Astrocyte of the hippocampus (primary cell): Measurements from ENCODE around the gene HS6ST2.

ENCODE experiments used
- DNase-seq: peaks from one replicate; pipeline ENCODE4 v3.0.0; 2011; ENCODE audit warnings: low read depth, low spot score

Gene HS6ST2

DNA sequence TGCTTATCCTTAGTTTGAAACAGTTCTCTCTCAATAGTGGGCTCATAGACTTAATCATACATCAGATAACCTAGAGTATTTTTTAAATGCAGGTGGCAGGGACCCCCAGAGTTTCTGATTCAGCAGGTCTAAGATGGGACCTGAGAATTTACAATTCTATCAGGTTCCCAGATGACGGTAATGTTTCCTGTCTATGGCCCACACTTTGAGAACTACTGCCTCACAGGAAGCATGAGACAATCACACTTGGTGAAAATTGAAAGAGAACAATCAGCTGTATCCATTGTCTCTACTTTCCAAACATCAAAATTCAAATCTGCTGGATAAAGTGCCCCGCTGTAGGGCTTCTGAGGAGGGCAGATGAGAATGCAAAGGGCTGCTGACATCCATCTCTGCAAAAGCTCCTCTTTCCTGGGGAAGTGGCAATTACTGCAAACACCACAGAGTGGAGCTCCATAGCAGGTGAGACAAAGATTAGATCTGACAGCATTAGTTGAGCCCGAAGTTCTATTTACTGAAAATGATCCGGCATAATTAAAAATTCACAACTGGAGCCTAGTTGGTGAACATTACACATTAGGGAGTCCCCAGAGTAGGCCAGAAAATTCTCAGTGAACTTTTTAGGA lies 281.8 kb downstream of the HS6ST2 start:
- DNase-seq, result peak; percentile 7

DNA sequence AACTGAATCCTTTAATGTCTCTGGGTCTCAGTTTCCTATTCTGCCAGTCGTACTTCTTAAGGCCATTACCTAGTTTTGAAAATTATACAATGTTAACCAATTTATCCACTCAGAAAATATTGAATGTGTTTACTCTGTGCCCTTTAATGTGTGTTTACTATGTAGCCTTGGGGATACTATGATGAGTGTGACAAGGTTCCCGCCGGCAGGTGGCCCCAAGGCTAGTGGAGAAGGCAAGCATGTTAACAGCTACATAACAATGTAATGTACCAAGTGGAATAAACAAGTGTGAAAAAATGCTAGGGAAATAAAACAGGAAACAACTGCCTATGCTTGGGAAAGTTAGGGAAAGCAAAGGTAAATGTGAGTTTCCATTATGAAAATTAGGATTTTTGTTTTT lies 282.3 kb downstream of the HS6ST2 start:
- DNase-seq, result no peak

DNA sequence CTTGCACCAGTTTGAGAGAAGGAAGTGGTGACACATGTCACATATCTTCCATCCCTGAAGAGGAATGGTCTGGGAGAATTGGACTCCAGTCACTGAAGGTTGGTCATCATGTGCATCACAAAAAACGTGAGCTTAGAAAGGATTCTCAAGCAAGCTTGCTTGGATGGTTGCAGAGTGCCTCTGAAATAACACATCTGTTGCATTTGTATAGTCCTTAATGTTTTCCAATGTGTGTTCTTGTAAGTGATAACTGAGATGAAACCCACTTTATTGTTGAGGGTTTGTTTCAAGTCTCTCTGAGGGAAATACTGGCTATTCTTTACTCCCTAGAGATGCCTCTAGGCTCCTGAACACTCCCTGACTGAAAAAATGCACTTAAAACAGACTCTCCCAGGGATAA lies 285.1 kb downstream of the HS6ST2 start:
- no peak for DNase-seq

DNA sequence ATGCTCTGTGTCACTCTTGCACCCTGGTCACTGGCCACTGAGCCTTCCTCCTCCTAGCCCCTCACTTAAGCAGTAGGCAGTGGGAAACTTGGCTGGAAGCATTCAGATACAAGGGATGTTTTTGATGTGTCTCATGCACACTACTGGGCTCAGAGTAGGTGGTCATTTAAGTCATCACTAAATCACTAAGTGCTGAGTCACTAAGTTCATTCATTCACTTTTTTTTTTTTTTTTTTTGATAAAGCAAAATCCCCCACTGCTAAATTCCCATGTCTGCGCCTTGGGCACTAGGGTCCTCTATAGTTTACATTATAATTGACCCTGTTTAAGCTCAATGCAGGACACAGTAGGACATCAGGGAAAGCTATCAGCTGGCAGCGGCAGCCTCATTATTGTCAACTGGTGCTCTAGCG lies 287.2 kb downstream of the HS6ST2 start:
- peak; percentile 14 for DNase-seq

DNA sequence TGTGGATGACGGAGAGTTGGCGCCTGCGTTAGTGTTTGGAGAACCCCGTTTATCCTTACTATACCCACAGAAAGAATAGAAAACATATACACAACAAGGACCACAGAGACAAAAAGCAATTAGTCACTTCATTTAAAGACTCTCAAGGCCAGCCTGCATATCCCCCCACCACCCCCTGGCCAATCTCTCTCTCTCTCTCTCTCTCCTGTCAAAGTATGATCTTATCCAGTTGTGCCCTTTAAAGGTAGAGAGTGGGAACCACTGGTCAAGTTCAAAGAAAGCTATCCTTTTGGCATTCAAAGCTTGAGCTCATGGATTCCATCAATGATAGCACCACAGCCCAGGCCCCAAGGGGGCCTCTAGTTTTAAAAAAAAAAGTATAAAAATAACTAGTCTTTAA lies 289.3 kb downstream of the HS6ST2 start:
- DNase-seq, result no peak

DNA sequence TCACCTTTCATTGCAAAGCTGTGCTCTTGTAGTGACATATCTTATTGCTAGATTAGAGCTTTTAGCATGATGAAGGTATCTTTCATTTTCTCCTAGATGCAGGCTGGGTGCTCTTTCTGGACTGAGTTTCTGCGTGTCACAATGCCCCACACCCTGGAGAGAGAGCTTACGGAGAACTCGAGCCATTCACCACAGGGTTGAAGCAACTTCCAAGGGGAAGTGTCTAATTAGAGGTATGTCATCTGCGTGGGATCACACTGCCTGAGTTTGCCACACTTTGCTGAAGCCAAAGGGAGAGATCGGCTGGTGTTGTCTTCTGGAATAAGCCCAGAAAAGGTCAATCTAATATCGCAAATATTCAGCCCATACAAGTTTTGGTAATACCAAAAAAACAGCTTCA lies 290.3 kb downstream of the HS6ST2 start:
- no peak for DNase-seq

DNA sequence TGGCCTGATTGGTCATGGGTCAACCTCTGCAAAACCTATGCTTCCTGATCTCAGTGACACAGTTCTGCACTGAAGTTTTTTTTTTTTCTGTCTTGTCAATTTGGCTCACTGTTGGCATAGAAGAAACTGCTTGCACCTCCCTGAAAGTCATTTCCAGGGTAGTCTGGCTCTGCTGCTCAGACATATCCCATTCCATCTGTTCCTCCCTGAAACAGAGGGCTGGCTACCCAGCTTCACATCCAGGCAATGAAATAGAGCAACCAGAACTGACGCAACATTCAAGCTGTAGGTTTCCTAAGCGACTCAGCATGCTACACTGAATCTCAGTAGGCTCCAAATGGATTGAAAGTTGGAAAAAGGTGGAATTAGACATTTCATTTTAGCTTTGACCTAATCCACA lies 292.8 kb downstream of the HS6ST2 start:
- DNase-seq, result no peak

DNA sequence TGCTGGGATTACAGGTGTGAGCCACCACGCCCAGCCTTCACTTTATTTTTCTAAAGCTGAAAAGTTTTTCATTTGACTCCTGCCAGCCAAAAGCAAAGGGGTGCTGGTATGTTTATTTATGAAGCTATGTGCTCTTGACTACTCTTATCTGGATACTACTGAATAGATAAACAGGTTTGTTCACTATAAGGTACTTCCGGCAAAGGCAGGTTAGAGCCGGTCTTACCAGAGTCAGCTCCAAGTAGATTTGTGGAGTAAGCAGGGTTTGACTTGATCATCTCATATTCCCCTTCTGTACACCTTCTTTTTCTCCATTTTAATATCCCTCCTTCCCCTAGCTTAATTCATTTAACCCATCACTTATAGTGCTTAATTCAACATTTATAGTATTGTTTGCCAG lies 294.2 kb downstream of the HS6ST2 start:
- DNase-seq, result no peak

DNA sequence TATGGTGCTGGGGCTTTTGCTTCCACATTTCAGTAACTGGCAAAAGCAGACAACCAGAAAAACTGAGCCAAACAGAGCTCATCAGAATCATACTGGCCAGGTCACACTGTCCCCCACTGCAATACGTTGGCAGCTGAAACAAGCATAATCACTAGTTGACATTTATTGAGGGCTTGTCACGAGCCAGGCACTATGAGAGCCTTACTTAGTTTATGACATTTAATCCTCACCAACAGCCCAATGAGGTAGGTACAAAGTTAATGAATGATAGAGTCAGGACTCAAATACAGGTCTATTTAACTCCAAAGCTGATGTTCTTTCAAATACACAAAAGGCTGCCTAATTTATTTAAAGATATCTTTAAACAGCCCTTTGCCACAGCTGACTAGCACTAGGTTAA lies 295.6 kb downstream of the HS6ST2 start:
- DNase-seq, result no peak

DNA sequence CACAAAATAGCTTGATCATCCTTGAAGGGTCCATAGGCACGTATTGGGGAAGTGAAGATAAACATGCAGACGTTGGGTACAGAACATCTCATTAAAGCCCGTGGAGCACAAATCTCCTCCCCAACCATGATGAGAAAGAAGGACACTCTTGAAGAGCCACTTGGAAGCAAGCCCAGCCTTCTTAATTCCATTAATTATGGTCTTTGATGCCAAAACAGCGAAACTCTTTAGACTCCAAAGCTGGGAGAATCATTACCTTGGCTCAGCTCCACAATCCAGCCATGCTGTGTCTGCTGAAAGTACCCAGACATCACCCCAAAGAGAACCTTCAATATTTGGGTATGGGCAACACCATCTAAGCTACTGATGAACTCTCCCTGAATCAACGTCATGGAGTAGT lies 300.6 kb downstream of the HS6ST2 start:
- no peak for DNase-seq

DNA sequence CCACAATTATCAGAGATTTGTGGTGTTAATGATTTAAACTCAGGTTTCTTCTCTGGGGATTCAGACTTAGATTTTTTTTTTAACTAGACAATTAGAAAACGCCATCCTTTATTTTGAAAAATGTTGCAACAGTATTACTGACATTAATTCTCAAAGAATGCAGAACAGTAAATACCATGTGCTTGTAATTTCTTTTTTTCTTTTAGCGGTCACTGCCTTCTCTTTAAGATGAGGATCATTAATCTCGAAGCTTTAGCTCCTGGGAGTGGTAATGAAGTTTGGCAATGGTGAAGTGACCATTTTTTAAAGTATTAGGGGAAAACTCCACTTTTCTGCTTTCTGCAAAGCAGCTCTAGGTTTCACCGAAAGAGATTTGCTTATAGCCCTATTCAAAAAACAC lies 305.6 kb downstream of the HS6ST2 start:
- DNase-seq, result no peak

DNA sequence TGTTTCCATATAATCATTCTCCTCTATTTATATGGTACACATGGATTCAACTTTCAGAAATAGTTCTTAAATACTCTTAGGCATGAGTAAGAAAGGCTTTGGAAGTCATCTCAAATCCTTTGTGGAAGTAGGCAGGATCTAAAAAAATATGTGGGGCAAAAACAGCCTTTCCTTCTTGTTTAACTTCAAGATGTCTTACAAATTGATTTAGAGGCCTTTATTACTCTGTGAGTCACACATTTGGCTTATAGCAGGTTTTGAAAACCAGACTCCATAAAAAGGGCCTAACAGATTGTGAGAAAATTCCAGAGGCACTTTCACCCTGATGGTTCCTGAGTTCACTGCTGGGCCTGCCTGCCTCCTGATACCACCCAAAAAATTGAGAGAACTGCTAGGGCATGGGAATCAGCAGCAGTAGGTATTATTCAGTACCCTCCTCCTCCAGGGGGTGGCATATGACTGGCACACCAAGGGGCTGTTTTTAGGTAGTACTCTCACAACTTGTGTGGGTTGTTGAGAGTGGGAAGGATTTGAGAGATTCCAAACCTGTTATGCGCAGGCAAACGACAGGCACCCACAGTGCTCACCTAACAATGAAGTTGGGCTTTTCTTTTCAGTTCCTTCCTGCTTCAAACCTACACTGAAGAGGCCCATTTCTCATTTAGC lies 306.9 kb downstream of the HS6ST2 start:
- DNase-seq, result peak; percentile 9

DNA sequence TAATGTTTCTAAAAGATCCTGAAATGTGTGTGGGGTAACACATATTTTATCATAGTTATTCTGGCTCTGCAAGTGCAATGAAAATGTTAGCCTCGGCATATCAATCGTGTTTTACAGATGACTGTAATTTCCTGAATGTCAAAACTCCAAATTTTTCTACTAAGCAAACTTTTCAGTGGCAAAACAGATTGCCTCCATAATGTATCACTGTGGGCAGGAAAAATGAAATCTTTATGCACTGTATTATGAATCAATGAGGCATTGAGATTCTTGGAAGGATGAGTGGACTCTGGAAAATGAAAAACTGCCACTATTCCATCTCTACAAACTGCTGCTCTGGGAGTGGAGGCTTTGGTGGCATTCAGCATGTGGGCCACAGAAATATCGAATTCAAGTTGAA lies 309.5 kb downstream of the HS6ST2 start:
- DNase-seq, result no peak

DNA sequence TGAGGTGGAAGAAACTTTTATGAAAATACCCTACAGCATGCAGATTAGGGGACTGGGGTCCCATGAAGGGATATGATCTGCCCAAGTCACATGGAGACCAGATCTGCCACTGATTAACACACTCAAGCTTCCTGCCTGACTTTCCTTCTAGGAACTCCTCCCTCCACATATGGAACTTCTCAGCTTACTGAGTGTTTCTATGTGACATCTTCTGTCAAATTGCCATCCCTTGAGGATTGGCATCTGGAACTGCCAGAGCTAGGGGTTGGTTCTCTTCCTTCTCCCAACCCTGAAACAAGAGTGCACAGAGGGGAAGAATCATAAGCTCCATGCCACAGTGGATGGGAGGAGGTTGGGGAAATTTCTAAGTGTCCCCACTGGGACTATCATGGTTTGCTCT lies 319.0 kb downstream of the HS6ST2 start:
- no peak for DNase-seq

DNA sequence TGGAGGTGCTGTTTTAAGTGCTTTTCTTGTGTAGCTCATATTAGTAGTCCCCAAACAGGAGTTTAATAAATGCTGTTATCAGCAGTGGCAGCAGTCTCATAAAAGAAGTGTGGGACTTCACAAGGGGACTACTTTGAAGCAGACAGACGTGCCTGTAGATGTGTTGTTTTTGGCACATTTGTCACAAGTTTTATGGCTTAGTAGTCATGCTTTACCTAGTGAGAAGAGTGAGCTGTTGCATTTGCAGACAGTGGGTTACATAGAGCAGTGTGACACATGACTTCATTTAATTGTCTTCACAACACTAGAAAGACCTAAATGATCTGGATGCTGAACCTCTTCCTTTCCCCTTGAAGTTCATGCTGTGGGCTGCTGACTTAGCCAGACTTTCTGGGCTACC lies 320.1 kb downstream of the HS6ST2 start:
- DNase-seq, result peak; percentile 21

DNA sequence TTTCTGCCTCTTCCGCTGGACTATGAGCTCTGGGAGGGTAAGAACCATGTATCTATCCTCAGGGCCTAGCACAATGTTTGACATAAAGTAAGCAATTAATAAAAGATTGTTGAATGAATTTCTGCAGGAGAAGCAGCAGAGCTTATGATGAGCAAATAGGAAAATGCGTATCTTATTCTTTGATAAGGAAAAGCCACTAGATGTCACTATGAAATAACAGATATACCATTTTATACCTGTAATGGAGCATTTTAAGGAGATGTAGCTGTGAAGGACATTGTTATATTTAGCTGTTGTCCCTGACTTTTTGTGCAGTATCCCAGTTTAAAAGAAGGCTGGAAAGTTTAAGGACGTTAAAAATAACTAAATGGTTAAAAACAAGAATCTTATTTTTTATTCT lies 322.3 kb downstream of the HS6ST2 start:
- no peak for DNase-seq

DNA sequence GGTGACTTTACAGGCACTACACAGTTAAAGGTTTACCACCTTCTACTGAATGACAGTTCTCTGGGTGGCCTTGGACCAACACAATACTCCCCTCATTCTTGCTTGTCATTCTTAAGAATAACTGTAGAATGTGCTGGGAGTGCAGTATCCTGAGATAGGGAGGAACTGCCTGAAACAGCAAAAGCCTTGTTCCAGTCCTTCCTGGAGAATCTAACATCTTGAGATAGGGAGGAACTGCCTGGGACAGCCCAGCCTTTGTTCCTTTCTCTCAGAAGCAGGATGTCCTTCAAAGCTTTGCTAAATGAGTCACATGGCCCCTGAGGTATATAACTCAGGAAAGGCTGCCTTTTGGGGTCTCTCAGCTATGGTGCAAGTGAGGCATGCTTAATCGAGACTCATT lies 323.9 kb downstream of the HS6ST2 start:
- no peak for DNase-seq

DNA sequence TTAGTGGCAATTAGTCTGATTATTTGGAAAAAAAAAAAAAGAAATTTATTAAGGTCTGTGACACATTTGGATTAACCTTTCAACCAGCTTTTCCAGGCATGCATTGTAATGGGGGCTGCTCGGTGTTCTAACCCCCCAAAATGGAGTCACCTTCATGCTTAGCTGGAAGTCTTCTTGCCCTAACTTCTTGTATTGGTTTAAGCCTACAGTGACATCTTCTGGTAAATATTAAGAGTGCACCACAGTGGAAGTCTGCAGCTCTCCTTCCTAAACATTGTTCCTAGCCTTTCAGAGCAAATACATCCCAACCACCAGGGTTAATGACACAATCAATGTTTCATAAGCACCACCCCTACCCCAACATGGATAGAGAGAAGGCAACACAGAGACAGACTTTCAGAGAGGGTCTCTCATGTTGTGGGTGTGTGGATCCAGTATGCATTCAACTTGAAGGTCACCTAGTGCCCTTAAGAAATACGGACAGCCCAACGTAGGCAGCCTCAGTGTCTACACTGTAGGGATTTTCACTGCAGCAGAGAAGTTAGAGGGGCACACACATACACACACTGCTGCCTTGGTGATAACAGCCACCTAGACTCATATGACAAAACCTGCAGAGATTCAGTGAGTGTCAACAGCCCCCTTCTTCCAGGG lies 326.7 kb downstream of the HS6ST2 start:
- DNase-seq, result peak; percentile 46

DNA sequence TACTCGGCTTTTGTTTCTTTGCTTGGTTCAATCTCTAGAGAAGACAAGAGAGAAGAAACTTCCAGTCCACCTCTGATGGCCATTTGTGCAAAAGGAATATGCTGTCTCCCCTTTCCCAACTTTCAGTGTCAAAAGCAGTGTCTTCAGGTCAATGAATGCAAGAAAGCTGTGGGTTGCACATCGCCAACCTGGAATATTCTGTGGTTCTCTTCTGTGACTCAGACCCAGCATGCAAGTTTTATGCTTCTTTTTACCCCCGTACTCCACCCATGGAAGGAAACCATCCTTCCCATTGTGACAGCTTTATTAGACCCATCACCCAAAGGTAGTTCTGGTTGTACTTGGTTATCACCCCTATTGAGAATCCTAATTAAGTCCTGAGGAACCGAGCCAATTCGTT lies 334.0 kb downstream of the HS6ST2 start:
- no peak for DNase-seq

DNA sequence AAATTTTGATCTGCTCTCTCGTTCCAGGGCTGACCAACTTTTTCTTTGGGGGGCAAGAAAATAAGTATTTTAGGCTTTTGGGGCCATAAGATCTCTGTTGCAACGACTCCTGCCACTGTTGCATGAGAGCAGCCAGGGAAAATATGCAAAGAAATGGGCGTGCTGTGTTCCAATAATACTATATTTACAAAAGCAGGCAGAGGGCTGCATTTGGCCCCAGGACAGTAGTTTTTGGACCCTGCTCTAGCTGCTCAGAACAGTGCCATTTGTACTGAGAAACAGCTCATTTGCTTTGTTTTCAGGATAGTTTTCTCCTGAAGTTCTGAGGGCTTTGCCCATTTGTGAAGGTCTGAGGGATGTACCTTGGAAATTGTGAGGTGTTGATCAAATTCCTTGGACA lies 334.5 kb downstream of the HS6ST2 start:
- no peak for DNase-seq

DNA sequence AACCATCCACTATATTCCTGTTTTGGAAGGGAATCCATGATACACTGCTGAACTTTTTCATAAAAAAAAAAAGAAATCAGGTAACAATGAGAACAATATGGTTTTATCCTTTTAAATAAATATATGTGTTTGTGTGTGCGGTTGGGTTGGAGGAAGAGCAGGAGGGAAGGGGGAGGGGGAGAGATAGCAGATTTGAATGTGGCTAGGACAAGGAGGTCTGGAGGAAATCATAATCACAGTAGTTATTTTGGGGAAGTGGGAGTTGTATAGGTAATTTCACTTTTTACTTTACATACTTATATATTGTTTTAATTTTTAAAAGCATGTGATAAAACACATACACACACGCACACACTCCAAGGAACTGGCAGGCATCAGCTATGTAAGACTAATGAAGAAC lies 335.1 kb downstream of the HS6ST2 start:
- DNase-seq, result no peak

DNA sequence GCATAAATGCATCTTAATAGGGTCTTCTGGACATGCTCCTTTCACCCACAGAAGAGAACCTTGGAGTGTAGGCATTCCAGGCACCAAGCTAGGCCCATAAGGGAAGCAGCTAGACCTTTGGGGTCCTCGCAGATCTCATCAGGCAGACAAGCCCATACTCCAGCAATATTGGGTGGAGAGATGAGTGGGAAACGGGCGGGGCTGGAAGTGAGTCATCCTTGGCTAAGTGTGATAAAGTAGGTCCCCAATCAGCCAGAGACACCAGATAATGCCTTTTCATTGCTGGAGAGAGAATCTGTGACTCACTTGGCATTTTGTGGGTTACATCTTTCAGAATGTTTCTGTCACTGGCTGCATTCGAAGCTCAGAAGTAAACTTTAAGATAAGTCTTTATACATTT lies 336.3 kb downstream of the HS6ST2 start:
- DNase-seq, result peak; percentile 11

DNA sequence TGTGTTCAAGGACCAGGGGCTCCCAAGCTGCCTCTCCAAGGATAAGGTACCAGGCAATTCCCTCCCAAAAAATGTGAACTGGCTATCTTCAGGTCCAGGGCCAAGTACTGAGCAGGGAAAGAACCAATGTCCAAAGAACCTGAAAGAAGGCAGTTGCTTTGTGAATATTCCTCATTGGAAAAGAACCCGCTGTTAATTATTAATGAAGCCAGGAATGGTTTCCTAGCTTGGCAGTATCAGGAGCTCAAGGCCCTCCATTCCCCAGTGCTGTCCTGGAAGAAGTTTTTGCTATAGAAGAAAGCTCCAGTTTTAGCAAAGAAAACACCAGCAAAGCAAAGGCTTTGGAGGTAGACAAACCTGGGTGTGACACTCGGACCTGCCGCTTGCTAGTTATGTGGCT lies 339.6 kb downstream of the HS6ST2 start:
- DNase-seq, result no peak
